Sigmoid colon (tissue), 7 donors: ENCODE measurements around the gene CRKL. TPM values are rescaled to one million over a fixed set of nuclear protein-coding genes. Genes with fewer than 3 reads are reported as not detected.
A peak's percentile ranks its signal among the peaks of the same experiment; 100 is the strongest.

ENCODE experiments used
- DNase-seq: peaks from one replicate; pipeline ENCODE4 v3.0.0-alpha.2; 2019
- H3K27ac ChIP-seq, 4 donors: fragments of 200-600 bp; sonication (generic); one replicate each; pipeline ENCODE4 v1.5.1; 2016 to 2019; ENCODE audit warnings: mild to moderate bottlenecking in 1 of 4
- H3K27me3 ChIP-seq, 3 donors: fragments of 200-600 bp; sonication (generic); one replicate each; pipeline ENCODE4 v1.5.1; 2019; ENCODE audit warnings: mild to moderate bottlenecking in 1 of 3
- H3K36me3 ChIP-seq, 4 donors: fragments of 200-600 bp; sonication (generic); one replicate each; pipeline ENCODE4 v1.5.1; 2016 to 2019
- H3K4me1 ChIP-seq, 4 donors: fragments of 200-600 bp; sonication (generic); one replicate each; pipeline ENCODE4 v1.5.1; 2017 to 2019
- H3K4me3 ChIP-seq, 4 donors: fragments of 200-600 bp; sonication (generic); one replicate each; pipeline ENCODE4 v1.5.1; 2017 to 2019; ENCODE audit warnings: mild to moderate bottlenecking in 2 of 4, moderate library complexity in 1 of 4
- H3K9me3 ChIP-seq, 4 donors: fragments of 200-600 bp in 3 of 4; sonication (generic) in 3 of 4; one replicate each; pipeline versions ENCODE4 v1.5.1 to v1.6.1; 2013 to 2019
- EP300 ChIP-seq, 4 donors: sonication (generic); formaldehyde crosslinking; IDR thresholded peaks; one replicate each; pipeline ENCODE4 v1.6.1; 2017; ENCODE audit warnings: antibody characterized with exemption in 4 of 4
- POLR2A ChIP-seq, 2 donors: fragments of 450-650 bp; IDR thresholded peaks; one replicate each; pipeline ENCODE4 v1.6.1; 2016; ENCODE audit warnings: antibody characterized with exemption in 2 of 2, mild to moderate bottlenecking in 2 of 2, moderate library complexity in 2 of 2
- POLR2AphosphoS5 ChIP-seq, 4 donors: sonication (generic); formaldehyde crosslinking; IDR thresholded peaks; one replicate each; pipeline ENCODE4 v1.6.1; 2017; ENCODE audit warnings: antibody characterized with exemption in 4 of 4
- WGBS, 2 donors: extraction: QIAGEN DNeasy Blood & Tissue Kit; methylation state at CpG; one replicate each; pipeline ENCODE4 v1.1.7; 2013; 5-methylcytosine and 5-hydroxymethylcytosine counted together
- intact Hi-C: fragments of 100-400 bp; cut with DNase I; formaldehyde crosslinking; loops from one replicate; pipeline ENCODE4 v1.15.1; 2023
- polyA plus RNA-seq, 3 donors: library from polyadenylated mRNA; stranded (reverse); fragments of 200-250 nt; gene quantifications; one replicate each; pipeline ENCODE4 v1.2.3, GENCODE V29; 2013
- total RNA-seq, 4 donors: library from RNA; depleted of rRNA; stranded (reverse); fragments of >200 nt; gene quantifications; one replicate each; pipeline ENCODE4 v1.1.0, GENCODE V29; 2016
- TF ChIP-seq, protein P1 (sequence below), 4 experiments: fragments of 450-650 bp in 3 of 4; fragments of 200-600 bp in 1 of 4; IDR thresholded peaks; one replicate each; pipeline ENCODE4 v1.5.1; 2016 to 2019; ENCODE audit warnings: antibody characterized with exemption in 4 of 4, mild to moderate bottlenecking in 3 of 4, moderate library complexity in 2 of 4
- donor health status: healthy with polysubstance abuse.
- donor health status: Bipolar disorder and iron deficiency.
- donor health status: healthy.

CRKL gene
- total and polyA plus RNA-seq, 7 donors = 16.8 to 37.1 (median 35.6) TPM

DNA sequence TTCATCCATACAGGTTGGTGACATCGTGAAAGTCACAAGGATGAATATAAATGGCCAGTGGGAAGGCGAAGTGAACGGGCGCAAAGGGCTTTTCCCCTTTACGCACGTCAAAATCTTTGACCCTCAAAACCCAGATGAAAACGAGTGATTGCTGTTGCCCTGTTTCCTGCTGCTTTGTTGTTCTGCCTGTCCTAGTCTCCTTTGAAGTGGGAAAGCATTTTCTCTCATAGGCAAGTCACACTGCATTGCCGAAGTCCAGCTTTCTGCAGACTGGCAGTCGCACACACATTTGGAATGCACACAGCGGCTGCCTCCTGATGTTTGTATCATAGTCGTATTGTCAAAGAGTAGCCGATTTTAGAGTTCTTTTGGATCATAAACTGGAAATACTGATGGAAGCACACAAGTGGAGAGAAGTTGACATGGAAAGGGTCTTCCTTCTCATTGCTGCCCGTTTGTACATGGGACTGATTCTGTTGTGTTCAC, 32.5 kb downstream of the CRKL start:
- TF ChIP-seq POLR2A (IDR thresholded peaks at IDR 0.05) (no peak), POLR2AphosphoS5 (IDR thresholded peaks at IDR 0.05) (no peak), EP300 (IDR thresholded peaks at IDR 0.05) (no peak)
- TF ChIP-seq, protein P1, sequence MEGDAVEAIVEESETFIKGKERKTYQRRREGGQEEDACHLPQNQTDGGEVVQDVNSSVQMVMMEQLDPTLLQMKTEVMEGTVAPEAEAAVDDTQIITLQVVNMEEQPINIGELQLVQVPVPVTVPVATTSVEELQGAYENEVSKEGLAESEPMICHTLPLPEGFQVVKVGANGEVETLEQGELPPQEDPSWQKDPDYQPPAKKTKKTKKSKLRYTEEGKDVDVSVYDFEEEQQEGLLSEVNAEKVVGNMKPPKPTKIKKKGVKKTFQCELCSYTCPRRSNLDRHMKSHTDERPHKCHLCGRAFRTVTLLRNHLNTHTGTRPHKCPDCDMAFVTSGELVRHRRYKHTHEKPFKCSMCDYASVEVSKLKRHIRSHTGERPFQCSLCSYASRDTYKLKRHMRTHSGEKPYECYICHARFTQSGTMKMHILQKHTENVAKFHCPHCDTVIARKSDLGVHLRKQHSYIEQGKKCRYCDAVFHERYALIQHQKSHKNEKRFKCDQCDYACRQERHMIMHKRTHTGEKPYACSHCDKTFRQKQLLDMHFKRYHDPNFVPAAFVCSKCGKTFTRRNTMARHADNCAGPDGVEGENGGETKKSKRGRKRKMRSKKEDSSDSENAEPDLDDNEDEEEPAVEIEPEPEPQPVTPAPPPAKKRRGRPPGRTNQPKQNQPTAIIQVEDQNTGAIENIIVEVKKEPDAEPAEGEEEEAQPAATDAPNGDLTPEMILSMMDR (IDR thresholded peaks at IDR 0.05) = no peak
- intact Hi-C loops = no loop called here
- WGBS, 2 donors = 80 to 81% methylated on average over 13 of the region's 13 CpGs
- peak; percentile 14 for DNase-seq
- no peak overlapping the region for H3K4me3 ChIP-seq
- no peaks in the 10 kb centered on the region for H3K27me3 ChIP-seq
- peaks cover 0 to 20% (median 11%) of the 10 kb centered on the region in 4 donors for H3K4me1 ChIP-seq
- H3K36me3 ChIP-seq = peaks cover 0 to 48% (median 19%) of the 10 kb centered on the region in 4 donors
- no peak overlapping the region for H3K27ac ChIP-seq
- no peaks in the 10 kb centered on the region for H3K9me3 ChIP-seq

- intact Hi-C loops = no loop called here
- DNase-seq = no peak
- H3K36me3 ChIP-seq = peaks cover 0 to 48% (median 19%) of the 10 kb centered on the region in 4 donors
- H3K27ac ChIP-seq = no peak overlapping the region
- no peak for TF ChIP-seq POLR2AphosphoS5 (IDR thresholded peaks at IDR 0.05)
- TF ChIP-seq, protein P1 (IDR thresholded peaks at IDR 0.05) = no peak
- no peak for TF ChIP-seq POLR2A (IDR thresholded peaks at IDR 0.05)
- no peak for TF ChIP-seq EP300 (IDR thresholded peaks at IDR 0.05)
- H3K9me3 ChIP-seq = no peaks in the 10 kb centered on the region
- no peak overlapping the region for H3K4me3 ChIP-seq
- peaks cover 0 to 5% (median under 1%) of the 10 kb centered on the region in 4 donors for H3K4me1 ChIP-seq
- 46 to 84% methylated on average over 10 of the region's 10 CpGs for WGBS, 2 donors
- no peaks in the 10 kb centered on the region for H3K27me3 ChIP-seq
These were observed 34.1 kb downstream of the CRKL start for GRCh38 chr22:20951151-20951931.

DNA sequence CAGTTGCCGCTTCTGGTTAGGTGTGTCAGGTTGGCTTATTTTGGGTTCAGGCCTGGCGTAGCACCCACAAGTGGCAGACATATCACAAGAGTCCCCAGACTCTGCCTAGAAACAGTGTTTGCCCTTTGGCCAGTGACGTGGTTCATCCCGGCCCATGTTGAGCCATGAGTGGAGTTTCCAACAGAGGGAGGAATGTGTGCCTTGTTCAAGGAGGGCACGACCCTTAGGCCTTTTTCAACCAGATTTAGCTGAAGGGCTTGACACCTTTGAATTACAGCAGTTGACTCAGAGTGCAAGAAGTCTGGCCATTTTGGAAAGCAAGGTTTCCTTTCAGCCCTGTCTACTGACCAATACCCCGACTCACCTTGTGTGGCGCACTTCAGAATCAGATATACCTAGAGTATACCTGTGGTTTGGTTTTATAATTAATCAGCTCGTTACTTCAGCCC, 34.7 kb downstream of the CRKL start:
- DNase-seq = no peak
- intact Hi-C loops = no loop called here
- Histone ChIP-seq H3K9me3 (no peaks in the 10 kb centered on the region), H3K27me3 (no peaks in the 10 kb centered on the region), H3K27ac (no peak overlapping the region), H3K4me1 (peaks cover 0 to 7% (median 3%) of the 10 kb centered on the region in 4 donors), H3K36me3 (peaks cover 0 to 48% (median 19%) of the 10 kb centered on the region in 4 donors), H3K4me3 (no peak overlapping the region)
- TF ChIP-seq POLR2A (IDR thresholded peaks at IDR 0.05) = no peak
- no peak for TF ChIP-seq EP300 (IDR thresholded peaks at IDR 0.05)
- TF ChIP-seq, protein P1 (IDR thresholded peaks at IDR 0.05) = no peak
- TF ChIP-seq POLR2AphosphoS5 (IDR thresholded peaks at IDR 0.05) = no peak
- WGBS, 2 donors = 40 to 79% methylated on average over 8 of the region's 8 CpGs

DNA sequence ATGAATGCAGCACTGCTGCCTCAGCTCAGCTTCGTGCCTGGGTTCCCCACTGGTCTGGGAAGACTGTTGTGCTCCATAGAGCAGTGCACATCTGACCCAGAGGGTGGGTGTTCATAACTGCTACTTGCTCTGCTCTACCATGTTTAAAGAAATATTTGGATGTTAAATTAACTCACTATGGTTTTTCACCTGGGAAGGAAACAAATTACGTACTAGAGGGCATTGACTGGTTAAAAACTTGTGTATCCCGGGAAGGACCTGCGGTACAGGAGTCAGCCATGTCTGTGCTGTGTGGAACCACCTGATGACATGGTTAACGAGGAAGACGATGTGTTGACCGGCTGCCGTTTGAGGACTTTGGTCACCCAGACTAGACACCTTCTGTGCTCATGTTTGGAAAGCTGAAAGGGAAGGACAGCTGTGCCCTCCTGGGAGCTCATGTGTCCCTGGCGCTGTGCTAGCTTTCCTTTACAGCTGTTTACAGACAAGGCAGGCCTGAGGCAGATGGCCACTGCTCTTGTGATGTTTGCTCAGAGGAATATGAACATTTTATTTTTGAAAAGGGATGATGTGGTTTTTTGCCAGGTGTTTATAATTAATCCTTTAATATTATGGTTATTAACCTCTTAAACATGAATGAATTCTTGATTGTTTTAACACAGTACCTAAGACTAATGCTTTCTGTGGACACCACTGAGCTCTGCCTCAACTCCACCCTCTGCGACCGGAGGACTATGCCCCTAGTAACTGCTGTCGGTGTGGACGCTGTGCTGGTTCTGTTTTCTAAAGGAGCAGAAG, 35.5 kb downstream of the CRKL start:
- H3K36me3 ChIP-seq = peaks cover 0 to 48% (median 19%) of the 10 kb centered on the region in 4 donors
- no peak for DNase-seq
- 18 to 67% methylated on average over 13 of the region's 13 CpGs for whole genome bisulfite sequencing, 2 donors

More for the DNA sequence above, 35.5 kb downstream of the CRKL start:
- H3K4me1 ChIP-seq = peaks cover 0 to 9% (median 5%) of the 10 kb centered on the region in 4 donors
- TF ChIP-seq, protein P1 (IDR thresholded peaks at IDR 0.05) = no peak
- no peak for TF ChIP-seq POLR2A (IDR thresholded peaks at IDR 0.05)
- TF ChIP-seq POLR2AphosphoS5 (IDR thresholded peaks at IDR 0.05) = no peak
- no peak for TF ChIP-seq EP300 (IDR thresholded peaks at IDR 0.05)
- H3K27me3 ChIP-seq = no peaks in the 10 kb centered on the region
- H3K27ac ChIP-seq = no peak overlapping the region
- H3K4me3 ChIP-seq = no peak overlapping the region
- intact Hi-C loops = no loop called here
- no peaks in the 10 kb centered on the region for H3K9me3 ChIP-seq
